ENCODE data around the gene P2RX6. TPM values are rescaled to one million over a fixed set of nuclear protein-coding genes. Genes with fewer than 3 reads are reported as not detected.
A peak's percentile ranks its signal among the peaks of the same experiment; 100 is the strongest.

P2RX6 gene
- total and polyA plus RNA-seq, 9 of the 15 experiments (the other 6 are each of a cell fraction or from before 2014, with no cell fraction given), result 0.01 to 3.9 (median 1.5) TPM; not detected in 1

GRCh38 chr22:21051831-21052400, 37.0 kb downstream of the P2RX6 start:
- Histone ChIP-seq H3K9ac (ENCODE audit: insufficient read depth in 1 of 2, low read depth in 2 of 2, low read length in 2 of 2) (peak overlapping the region in 1 of 2 experiments; percentile 38; a peak in 1 of 4 replicates), H3K4me2 (ENCODE audit: insufficient read depth, low read length) (no peak overlapping the region), H3K36me3 (ENCODE audit: control insufficient read depth, insufficient read depth, low read length) (no peaks in the 10 kb centered on the region), H3K27me3 (ENCODE audit: control insufficient read depth in 2 of 2, insufficient read depth in 2 of 2, low read length in 2 of 2) (peaks cover 35 to 88% of the 10 kb centered on the region in 2 experiments; a peak in 4 of 5 replicates), H3K9me3 (replicated peaks; ENCODE audit: control insufficient read depth, insufficient read depth, low read depth, low read length) (no peaks in the 10 kb centered on the region), H3K4me1 (replicated peaks in 1 of 2; ENCODE audit: control insufficient read depth in 2 of 2, insufficient read depth in 2 of 2, low read length in 2 of 2) (peaks cover 23 to 36% of the 10 kb centered on the region in 2 experiments), H3K9me1 (ENCODE audit: control insufficient read depth, insufficient read depth, low read length) (peaks cover 15% of the 10 kb centered on the region), H2AFZ (ENCODE audit: low read depth, low read length) (no peak overlapping the region), H4K20me1 (replicated peaks; ENCODE audit: control insufficient read depth, insufficient read depth, low read length) (peaks cover 43% of the 10 kb centered on the region), H3K4me3 (no peak overlapping the region), H3K27ac (ENCODE audit: extremely low read depth, low read depth, low read length) (no peak overlapping the region), H3K79me2 (ENCODE audit: control insufficient read depth, insufficient read depth, low read length) (no peaks in the 10 kb centered on the region)
- no peak for DNase-seq (ENCODE audit: extremely low read depth in 1 of 4, low spot score in 3 of 4)
- no peak for FAIRE-seq
- 6% methylated on average over 8 of the region's 8 CpGs for WGBS (ENCODE audit: insufficient coverage, low coverage, missing lambda C conversion rate)
- CTCF ChIA-PET (ENCODE audit: low intra/inter-chr PET ratio), result no interaction called here
- intact Hi-C loops (cut with micrococcal nuclease), result no loop called here
- POLR2A ChIA-PET, result interaction anchor here (0.6 to 6.1 kb wide), 12 partner anchors 9 to 405 kb away, joined by 3 to 42 read pairs (median 4); partner anchors contain the start of gene LZTR1
- no TSS peak for BruUV-seq (replicated peaks)
- in situ Hi-C loops (cut with MboI), result no loop called here
- ATAC-seq, result no peak
- no peak for TF ChIP-seq ASH1L (IDR thresholded peaks at IDR 0.05; ENCODE audit: borderline replicate concordance, low read depth, partially characterized antibody)
- no peak for TF ChIP-seq ZNF589 (CRISPR knock-in tag; IDR thresholded peaks at IDR 0.05; ENCODE audit: low read depth)
- TF ChIP-seq XRCC5 (IDR thresholded peaks at IDR 0.05; ENCODE audit: low read depth, low read length), result 0 out of 2 replicates have a peak, but pooled peaks have one; percentile 12
- no peak for TF ChIP-seq KLF13 (tag; IDR thresholded peaks at IDR 0.05; ENCODE audit: borderline replicate concordance, low read depth)
- TF ChIP-seq RB1 (IDR thresholded peaks at IDR 0.05; ENCODE audit: low read depth), result no peak
- no peak for TF ChIP-seq DNMT1 (IDR thresholded peaks at IDR 0.05)
- TF ChIP-seq KLF1 (tag; IDR thresholded peaks at IDR 0.05), result no peak
- no peak for TF ChIP-seq NR2C2 (CRISPR knock-in tag; IDR thresholded peaks at IDR 0.05)
- TF ChIP-seq NR2C2 (tag; IDR thresholded peaks at IDR 0.05), result no peak
- TF ChIP-seq ZNF583 (CRISPR knock-in tag; IDR thresholded peaks at IDR 0.05), result no peak
- TF ChIP-seq SMARCA5 (IDR thresholded peaks at IDR 0.05), result no peak
- no peak for TF ChIP-seq TEAD2 (tag; IDR thresholded peaks at IDR 0.05)
- TF ChIP-seq HMGXB4 (CRISPR knock-in tag; IDR thresholded peaks at IDR 0.05), result 0 out of 2 replicates have a peak, but pooled peaks have one; percentile 11
- TF ChIP-seq JUND (IDR thresholded peaks at IDR 0.05; ENCODE audit: borderline replicate concordance, low read depth, low read length), result no peak
- TF ChIP-seq JUND (tag; IDR thresholded peaks at IDR 0.05; ENCODE audit: borderline replicate concordance, low read depth, low read length), result no peak
- no peak for TF ChIP-seq SOX6 (IDR thresholded peaks at IDR 0.05)
- no peak for TF ChIP-seq TSC22D4 (tag; IDR thresholded peaks at IDR 0.05)
- TF ChIP-seq ZBTB1 (CRISPR knock-in tag; IDR thresholded peaks at IDR 0.05; ENCODE audit: borderline replicate concordance, low read depth), result peak; percentile 37; the same call in 1 of the 2 replicates
- 0 out of 2 replicates have a peak, but pooled peaks have one; percentile 34 for TF ChIP-seq GATA2 (CRISPR knock-in tag; IDR thresholded peaks at IDR 0.05)
- TF ChIP-seq NFATC3 (IDR thresholded peaks at IDR 0.05), result no peak
- no peak for TF ChIP-seq HEY1 (CRISPR knock-in tag; IDR thresholded peaks at IDR 0.05; ENCODE audit: borderline replicate concordance)
- no peak for TF ChIP-seq ZSCAN29 (IDR thresholded peaks at IDR 0.05)
- TF ChIP-seq SMARCB1 (IDR thresholded peaks at IDR 0.05; ENCODE audit: insufficient read length, low read depth), result no peak
- no peak for TF ChIP-seq ZBTB17 (CRISPR knock-in tag; IDR thresholded peaks at IDR 0.05)
- no peak for TF ChIP-seq JUN (IDR thresholded peaks at IDR 0.05; ENCODE audit: borderline replicate concordance, low read depth, low read length)
- TF ChIP-seq JUN (CRISPR knock-in tag; IDR thresholded peaks at IDR 0.05; ENCODE audit: borderline replicate concordance), result no peak

Data from K562 (cell line).